Activated T-helper 1 cell treated with anti-CD3 and anti-CD28 coated beads, Interleukin-2, amount 50 U/mL, for 16 hours (primary cell): ENCODE data around the gene RILPL2.
"Not testable (repeated sequence)": the region's sequence is repeated elsewhere in the genome, so short reads cannot be mapped to it uniquely, and the experiment has no call there.

ENCODE experiments used
- DNase-seq, 2 donors: peaks; one replicate each; pipeline ENCODE4 v3.0.0-alpha.2; 2020; ENCODE audit warnings: low read depth in 1 of 2, low spot score in 1 of 2

RILPL2 gene

DNA sequence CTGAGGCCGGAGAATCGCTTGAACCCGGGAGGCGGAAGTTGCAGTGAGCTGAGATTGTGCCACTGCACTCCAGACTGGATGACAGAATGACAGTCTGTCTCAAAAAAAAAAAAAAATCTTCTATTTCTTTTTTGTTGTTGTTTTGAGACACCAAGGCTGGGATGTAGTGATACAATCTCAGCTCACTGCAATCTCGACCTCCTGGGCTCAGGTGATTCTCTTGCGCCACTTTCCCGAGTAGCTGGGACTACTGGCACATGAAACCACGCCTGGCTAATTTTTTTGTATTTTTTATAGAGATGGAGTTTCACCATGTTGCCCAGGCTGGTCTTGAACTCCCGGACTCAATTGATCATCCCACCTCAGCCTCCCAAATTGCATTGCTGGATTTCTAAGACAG is 14.2 kb upstream of the RILPL2 start:
- no peak for DNase-seq

- no peak for DNase-seq
These were observed 13.4 kb upstream of the RILPL2 start for GRCh38 chr12:123449856-123450255.

- no peak for DNase-seq
These were observed 12.8 kb upstream of the RILPL2 start for GRCh38 chr12:123449249-123449733.

DNA sequence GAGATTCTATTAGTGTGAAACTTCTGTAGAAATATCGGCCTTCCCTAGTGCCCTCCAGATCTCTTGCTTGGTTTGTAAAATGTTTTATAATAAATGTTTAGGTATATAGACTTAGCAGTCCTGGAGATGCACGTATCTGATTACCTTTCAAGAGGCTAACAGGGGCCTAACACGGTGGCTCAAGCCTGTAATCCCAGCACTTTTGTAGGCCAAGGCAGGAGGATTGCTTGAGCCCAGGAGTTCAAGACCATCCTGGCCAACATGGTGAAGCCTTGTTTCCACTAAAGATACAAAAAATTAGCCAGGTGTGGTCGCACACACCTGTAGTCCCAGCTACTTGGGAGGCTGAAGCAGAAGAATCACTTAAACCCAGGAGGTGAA is 9.8 kb upstream of the RILPL2 start:
- no peak for DNase-seq

- DNase-seq: no peak
These were observed 9.2 kb upstream of the RILPL2 start for GRCh38 chr12:123445388-123446332.

DNA sequence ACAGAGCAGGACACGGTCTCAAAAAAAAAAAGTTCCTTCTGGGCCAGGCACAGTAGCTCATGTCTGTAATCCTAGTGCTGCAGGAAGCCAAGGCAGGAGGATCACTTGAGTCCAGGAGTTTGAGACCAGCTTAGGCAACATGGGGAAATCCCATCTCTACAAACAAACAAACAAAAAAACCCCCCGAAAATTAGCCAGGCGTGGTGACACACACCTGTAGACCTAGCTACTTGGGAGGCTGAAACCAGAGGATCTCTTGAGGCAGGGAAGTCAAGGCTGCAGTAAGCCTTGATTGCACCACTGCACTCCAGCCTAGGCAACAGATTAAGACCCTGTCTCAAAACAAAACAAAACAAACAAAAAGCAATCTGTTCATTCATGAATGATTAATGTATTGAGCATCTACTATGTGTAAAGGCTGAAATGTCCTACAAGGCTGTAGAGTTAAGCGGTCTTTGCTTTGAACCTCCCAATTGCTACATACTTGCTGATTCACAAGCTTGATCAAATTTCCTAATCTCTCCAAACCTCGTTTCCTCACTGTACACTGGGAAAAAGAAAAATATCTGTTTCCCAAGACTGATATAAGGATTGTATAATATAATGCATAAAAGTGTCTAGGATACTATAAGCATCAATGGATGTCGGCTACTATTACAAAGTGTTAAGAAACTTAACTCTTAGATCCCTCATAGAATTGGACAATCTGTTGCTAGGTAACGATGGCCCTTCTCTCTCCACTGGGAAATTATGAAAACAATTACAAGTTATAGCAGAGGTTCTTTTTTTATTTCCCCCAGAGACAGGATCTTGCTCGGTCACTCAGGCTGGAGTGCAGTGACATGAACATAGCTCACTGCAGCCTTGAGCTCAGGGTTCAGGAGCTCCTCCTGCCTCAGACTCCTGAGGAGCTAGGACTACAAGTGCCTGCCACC is 7.9 kb upstream of the RILPL2 start:
- DNase-seq: no peak

- DNase-seq: no peak
These were observed 6.3 kb upstream of the RILPL2 start for GRCh38 chr12:123442774-123443173.

GRCh38 chr12:123441523-123442164 is 5.2 kb upstream of the RILPL2 start:
- DNase-seq: no peak

DNA sequence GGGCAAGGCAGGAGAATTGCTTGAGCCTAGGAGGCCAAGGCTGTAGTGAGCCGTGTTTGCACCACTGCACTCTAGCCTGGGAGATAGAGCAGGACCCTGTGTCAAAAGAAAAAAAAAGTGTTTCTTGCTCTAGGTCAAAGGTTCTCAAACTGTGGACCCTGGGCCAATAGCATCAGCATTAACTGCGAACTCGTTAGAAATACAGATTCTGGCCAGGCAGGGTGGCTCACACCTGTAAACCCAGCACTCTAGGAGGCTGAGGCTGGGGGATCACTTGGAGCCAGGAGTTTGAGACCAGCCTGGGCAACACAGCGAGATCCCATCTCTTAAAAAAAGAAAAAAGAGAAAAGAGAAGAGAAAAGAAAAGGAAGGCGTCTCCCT is 858 bp downstream of the RILPL2 start:
- no peak for DNase-seq

DNA sequence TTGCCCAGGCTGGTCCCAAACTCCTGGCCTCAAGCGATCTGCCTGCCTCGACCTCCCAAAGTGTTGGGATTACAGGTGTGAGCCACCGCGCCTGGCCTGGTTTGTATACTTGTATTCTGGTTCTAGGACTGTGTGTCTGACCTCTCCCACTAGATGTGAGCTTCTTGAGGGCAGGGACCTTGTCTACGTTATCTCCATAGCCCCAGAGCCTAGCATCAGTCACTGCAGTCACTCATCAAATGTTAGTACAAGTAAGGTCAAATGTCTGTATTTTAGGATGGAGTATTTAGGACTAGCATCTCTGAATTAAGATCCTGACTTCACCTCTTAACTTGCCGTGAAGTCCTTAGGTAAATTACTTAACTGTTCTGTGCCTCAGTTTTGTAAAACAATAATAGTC is 2.9 kb downstream of the RILPL2 start:
- no peak for DNase-seq

DNA sequence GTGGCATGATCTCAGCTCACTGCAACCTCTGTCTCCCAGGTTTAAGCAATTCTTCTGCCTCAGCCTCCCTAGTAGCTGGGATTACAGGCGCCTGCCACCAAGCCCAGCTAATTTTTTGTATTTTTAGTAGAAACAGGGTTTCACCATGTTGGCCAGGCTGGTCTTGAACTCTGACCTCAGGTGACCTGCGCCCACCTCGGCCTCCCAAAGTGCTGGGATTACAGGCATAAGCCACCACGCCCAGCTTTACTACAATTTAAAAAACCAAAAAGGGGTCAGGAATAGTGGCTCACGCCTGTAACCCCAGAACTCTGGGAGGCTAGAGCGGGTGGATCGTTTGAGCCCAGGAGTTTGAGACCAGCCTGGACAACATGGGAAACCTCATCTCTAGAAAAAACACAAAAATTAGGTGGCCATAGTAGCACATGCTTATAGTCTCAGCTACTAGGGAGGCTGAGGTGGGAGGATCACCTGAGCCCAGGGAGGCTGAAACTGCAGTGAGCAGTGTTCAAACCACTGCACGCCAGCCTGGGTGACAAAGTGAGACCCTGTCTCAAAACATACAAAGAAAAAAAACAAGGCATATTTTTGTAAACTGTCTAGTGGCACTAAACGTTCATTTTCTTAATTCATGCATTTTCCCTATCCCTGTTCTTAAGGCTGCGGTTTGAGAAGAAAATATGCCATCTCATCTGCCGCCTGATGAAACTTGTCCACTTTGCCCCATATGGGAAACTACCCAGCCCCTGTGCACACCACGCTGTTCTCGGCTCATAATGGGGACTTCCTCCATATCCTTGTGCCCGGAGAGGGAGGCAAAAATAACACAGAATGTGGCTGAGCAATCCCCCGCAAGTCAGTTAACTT is 4.3 kb downstream of the RILPL2 start:
- DNase-seq: peak in 1 of 2 donors; percentile 24

DNA sequence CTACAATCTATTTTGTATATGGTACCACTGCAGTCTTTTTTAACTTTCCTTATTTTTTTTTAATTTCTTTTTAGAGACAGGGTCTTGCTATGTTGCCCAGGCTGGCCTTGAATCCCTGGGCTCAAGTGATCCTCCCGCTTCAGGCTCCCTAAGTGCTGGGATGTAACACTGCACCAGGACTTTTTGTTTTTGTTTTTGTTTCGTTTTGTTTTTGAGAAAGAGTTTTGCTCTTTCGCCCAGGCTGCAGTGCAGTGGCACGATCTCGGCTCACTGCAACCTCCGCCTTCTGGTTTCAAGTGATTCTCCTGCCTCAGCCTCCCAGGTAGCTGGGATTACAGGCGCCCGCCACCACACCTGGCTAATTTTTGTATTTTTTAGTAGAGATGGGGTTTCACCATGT is 7.4 kb downstream of the RILPL2 start:
- not testable (repeated sequence) for DNase-seq

- DNase-seq: no peak
These were observed 7.9 kb downstream of the RILPL2 start for GRCh38 chr12:123428591-123428990.

- no peak for DNase-seq
These were observed 9.3 kb downstream of the RILPL2 start for GRCh38 chr12:123427036-123427769.

GRCh38 chr12:123421314-123421713 is 15.2 kb downstream of the RILPL2 start:
- DNase-seq: no peak

DNA sequence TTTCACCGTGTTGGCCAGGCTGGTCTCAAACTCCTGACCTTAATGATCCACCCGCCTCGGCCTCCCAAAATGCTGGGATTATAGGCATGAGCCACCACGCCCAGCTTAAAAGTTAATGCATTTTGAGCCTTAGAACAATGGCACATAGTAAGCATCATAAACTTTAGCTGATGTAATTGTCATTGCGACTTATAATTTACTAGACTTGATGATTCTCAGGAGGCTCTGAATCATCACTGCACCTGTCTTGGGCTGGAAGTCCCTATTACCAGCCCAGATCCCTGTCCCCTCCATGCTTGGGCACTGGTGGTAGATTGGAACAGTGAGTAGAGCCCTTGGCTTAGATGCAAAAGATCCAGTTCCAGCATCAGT is 26.5 kb downstream of the RILPL2 start:
- no peak for DNase-seq

DNA sequence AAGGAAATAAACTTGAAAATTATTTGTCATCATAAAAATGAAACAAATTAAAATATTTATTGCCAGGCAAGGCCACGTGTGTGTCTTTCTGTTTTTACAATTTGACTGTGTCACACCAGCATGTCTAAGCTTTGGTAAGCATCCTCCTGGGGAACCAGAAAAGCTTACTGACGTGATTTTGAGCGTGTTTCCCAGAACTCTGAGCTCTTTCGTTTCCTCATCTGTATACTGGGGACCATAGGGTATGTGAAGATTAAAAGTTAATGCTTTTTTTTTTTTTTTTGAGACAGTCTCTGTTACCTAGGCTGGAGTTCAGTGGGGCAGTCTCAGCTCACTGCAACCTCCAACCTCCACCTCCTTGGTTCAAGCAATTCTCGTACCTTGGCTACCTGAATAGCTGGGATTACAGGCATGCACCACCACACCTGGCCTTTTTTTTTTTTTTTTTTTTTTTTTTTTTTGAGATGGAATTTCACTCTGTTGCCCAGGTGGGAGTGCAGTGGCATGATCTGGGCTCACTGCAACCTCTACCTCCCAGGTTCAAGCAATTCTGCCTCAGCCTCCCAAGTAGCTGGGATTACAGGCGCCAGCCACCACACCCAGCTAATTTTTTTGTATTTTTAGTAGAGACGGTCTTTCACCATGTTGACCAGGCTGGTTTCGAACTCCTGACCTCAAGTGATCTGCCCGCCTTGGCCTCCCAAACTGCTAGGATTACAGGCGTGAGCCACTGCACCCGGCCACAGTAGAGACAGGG is 27.0 kb downstream of the RILPL2 start:
- not testable (repeated sequence) for DNase-seq

GRCh38 chr12:123408619-123409018 is 27.9 kb downstream of the RILPL2 start:
- DNase-seq: not testable (repeated sequence)

- DNase-seq: not testable (repeated sequence)
These were observed 28.6 kb downstream of the RILPL2 start for GRCh38 chr12:123407934-123408333.
